ENCODE data around the gene SLC17A9. TPM values are rescaled to one million over a fixed set of nuclear protein-coding genes. Genes with fewer than 3 reads are reported as not detected.

Gene SLC17A9
- total RNA-seq, 1 experiment from 2014 or later: 37.6 TPM

DNA sequence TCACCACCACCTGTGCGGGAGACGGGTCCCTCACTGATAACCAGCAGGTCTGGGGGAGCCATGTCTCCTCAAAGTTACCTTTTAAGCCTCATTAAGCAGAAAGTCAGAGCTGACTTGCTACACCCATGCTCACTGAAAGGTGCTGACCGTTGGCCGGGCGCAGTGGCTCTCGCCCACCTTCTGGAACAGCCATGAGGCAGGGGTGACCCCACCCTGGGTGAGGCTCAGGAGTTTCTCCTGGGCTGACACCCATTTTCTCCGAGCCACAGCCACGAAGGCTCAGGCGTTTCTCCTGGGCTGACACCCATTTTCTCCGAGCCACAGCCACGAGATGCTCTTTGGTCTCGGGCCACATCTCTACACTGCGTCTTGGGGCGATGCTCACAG lies 44.1 kb downstream of the SLC17A9 start:
- H3K4me2 ChIP-seq (ENCODE audit: low read length): no peak overlapping the region
- H3K9me3 ChIP-seq (ENCODE audit: control insufficient read depth in 1 of 2, insufficient read depth in 1 of 2, low read depth in 1 of 2, low read length in 2 of 2): no peaks in the 10 kb centered on the region
- no peaks in the 10 kb centered on the region for H3K36me3 ChIP-seq (ENCODE audit: control insufficient read depth in 1 of 2, insufficient read depth in 2 of 2, low read length in 2 of 2)
- H3K27me3 ChIP-seq (ENCODE audit: insufficient read depth, low read length): no peaks in the 10 kb centered on the region
- H3K27ac ChIP-seq (ENCODE audit: low read depth, low read length): no peak overlapping the region
- H3K4me3 ChIP-seq (replicated peaks in 1 of 2; ENCODE audit: low read depth in 1 of 2, low read length in 2 of 2): no peak overlapping the region
- no peaks in the 10 kb centered on the region for H3K79me2 ChIP-seq (ENCODE audit: insufficient read depth, low read length)
- ATAC-seq (no peak), DNase-seq (ENCODE audit: low read depth, low spot score) (no peak)
- no peaks in the 10 kb centered on the region for H3K4me1 ChIP-seq (ENCODE audit: control insufficient read depth in 1 of 2, insufficient read depth in 2 of 2, low read length in 2 of 2)
- H4K20me1 ChIP-seq (ENCODE audit: insufficient read depth): no peaks in the 10 kb centered on the region
- CTCF ChIA-PET: no interaction called here
- intact Hi-C loops (cut with micrococcal nuclease): no loop called here
- RAD21 ChIA-PET (ENCODE audit: low non-redundant PET in 1 of 2, low total read pairs in 2 of 2, uncharacterized antibody in 2 of 2, unreplicated experiment in 2 of 2): no interaction called here
- H3K9ac ChIP-seq (ENCODE audit: low read length): no peak overlapping the region
- no peak overlapping the region for H2AFZ ChIP-seq (ENCODE audit: low read depth, low read length, poor library complexity, severe bottlenecking)
- POLR2A ChIA-PET: no interaction called here
- BruUV-seq (replicated peaks): no TSS peak
- no peaks in the 10 kb centered on the region for H3K9me2 ChIP-seq (ENCODE audit: insufficient read depth)
- no peak for TF ChIP-seq ZFX (IDR thresholded peaks at IDR 0.05)
- TF ChIP-seq, protein P1, sequence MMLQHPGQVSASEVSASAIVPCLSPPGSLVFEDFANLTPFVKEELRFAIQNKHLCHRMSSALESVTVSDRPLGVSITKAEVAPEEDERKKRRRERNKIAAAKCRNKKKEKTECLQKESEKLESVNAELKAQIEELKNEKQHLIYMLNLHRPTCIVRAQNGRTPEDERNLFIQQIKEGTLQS (IDR thresholded peaks at IDR 0.05): no peak
- TF ChIP-seq SP1 (IDR thresholded peaks at IDR 0.05; ENCODE audit: low read depth): no peak
- no peak for TF ChIP-seq MAX (IDR thresholded peaks at IDR 0.05)
- no peak for TF ChIP-seq TCF7L2 (IDR thresholded peaks at IDR 0.05; ENCODE audit: borderline replicate concordance, extremely low read depth, insufficient read depth, insufficient read length)
- no peak for TF ChIP-seq RAD21 (IDR thresholded peaks at IDR 0.05; ENCODE audit: low read depth)
- TF ChIP-seq POLR2AphosphoS5 (IDR thresholded peaks at IDR 0.05; ENCODE audit: low read depth, low read length): no peak
- no peak for TF ChIP-seq CEBPB (IDR thresholded peaks at IDR 0.05; ENCODE audit: low read depth)
- TF ChIP-seq, protein P2, sequence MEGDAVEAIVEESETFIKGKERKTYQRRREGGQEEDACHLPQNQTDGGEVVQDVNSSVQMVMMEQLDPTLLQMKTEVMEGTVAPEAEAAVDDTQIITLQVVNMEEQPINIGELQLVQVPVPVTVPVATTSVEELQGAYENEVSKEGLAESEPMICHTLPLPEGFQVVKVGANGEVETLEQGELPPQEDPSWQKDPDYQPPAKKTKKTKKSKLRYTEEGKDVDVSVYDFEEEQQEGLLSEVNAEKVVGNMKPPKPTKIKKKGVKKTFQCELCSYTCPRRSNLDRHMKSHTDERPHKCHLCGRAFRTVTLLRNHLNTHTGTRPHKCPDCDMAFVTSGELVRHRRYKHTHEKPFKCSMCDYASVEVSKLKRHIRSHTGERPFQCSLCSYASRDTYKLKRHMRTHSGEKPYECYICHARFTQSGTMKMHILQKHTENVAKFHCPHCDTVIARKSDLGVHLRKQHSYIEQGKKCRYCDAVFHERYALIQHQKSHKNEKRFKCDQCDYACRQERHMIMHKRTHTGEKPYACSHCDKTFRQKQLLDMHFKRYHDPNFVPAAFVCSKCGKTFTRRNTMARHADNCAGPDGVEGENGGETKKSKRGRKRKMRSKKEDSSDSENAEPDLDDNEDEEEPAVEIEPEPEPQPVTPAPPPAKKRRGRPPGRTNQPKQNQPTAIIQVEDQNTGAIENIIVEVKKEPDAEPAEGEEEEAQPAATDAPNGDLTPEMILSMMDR (IDR thresholded peaks at IDR 0.05 in 2 of 3, conservative IDR thresholded peaks at IDR 0.05 in 1 of 3; ENCODE audit: borderline replicate concordance in 1 of 3, insufficient read depth in 1 of 3, low read depth in 2 of 3, low read length in 2 of 3): no peak
- no peak for TF ChIP-seq EZH2phosphoT487 (IDR thresholded peaks at IDR 0.05; ENCODE audit: borderline replicate concordance)
- TF ChIP-seq ZNF274 (IDR thresholded peaks at IDR 0.05; ENCODE audit: low read depth, low read length): no peak
- no peak for TF ChIP-seq SRF (IDR thresholded peaks at IDR 0.05; ENCODE audit: low read depth)
- TF ChIP-seq YY1 (IDR thresholded peaks at IDR 0.05; ENCODE audit: extremely low read depth, insufficient replicate concordance, low read depth, low read length): no peak
- no peak for TF ChIP-seq POLR2A (IDR thresholded peaks at IDR 0.05; ENCODE audit: borderline replicate concordance, extremely low read depth, insufficient read depth, insufficient read length)
- TF ChIP-seq FOSL1 (IDR thresholded peaks at IDR 0.05; ENCODE audit: low read depth): no peak
